ENCODE measurements around the gene HLA-DPA1.

- TF ChIP-seq CTCF (IDR thresholded peaks at IDR 0.05) (no peak), POLR2A (IDR thresholded peaks at IDR 0.05) (no peak)
Observed at GRCh38 chr6:33085627-33086026, 12.2 kb upstream of the HLA-DPA1 start.
